Sigmoid colon (tissue), 7 donors: Measurements from ENCODE around the gene MYLK. TPM values are rescaled to one million over a fixed set of nuclear protein-coding genes. Genes with fewer than 3 reads are reported as not detected.

Experiments used
- DNase-seq: peaks from one replicate; pipeline ENCODE4 v3.0.0-alpha.2; 2019
- H3K27ac ChIP-seq, 4 donors: fragments of 200-600 bp; sonication (generic); one replicate each; pipeline ENCODE4 v1.5.1; 2016 to 2019; ENCODE audit warnings: mild to moderate bottlenecking in 1 of 4
- H3K27me3 ChIP-seq, 3 donors: fragments of 200-600 bp; sonication (generic); one replicate each; pipeline ENCODE4 v1.5.1; 2019; ENCODE audit warnings: mild to moderate bottlenecking in 1 of 3
- H3K36me3 ChIP-seq, 4 donors: fragments of 200-600 bp; sonication (generic); one replicate each; pipeline ENCODE4 v1.5.1; 2016 to 2019
- H3K4me1 ChIP-seq, 4 donors: fragments of 200-600 bp; sonication (generic); one replicate each; pipeline ENCODE4 v1.5.1; 2017 to 2019
- H3K4me3 ChIP-seq, 4 donors: fragments of 200-600 bp; sonication (generic); one replicate each; pipeline ENCODE4 v1.5.1; 2017 to 2019; ENCODE audit warnings: mild to moderate bottlenecking in 2 of 4, moderate library complexity in 1 of 4
- H3K9me3 ChIP-seq, 4 donors: fragments of 200-600 bp in 3 of 4; sonication (generic) in 3 of 4; one replicate each; pipeline versions ENCODE4 v1.5.1 to v1.6.1; 2013 to 2019
- CTCF ChIP-seq, 4 experiments: fragments of 450-650 bp in 3 of 4; fragments of 200-600 bp in 1 of 4; IDR thresholded peaks; one replicate each; pipeline ENCODE4 v1.5.1; 2016 to 2019; ENCODE audit warnings: antibody characterized with exemption in 4 of 4, mild to moderate bottlenecking in 3 of 4, moderate library complexity in 2 of 4
- EP300 ChIP-seq, 4 donors: sonication (generic); formaldehyde crosslinking; IDR thresholded peaks; one replicate each; pipeline ENCODE4 v1.6.1; 2017; ENCODE audit warnings: antibody characterized with exemption in 4 of 4
- POLR2A ChIP-seq, 2 donors: fragments of 450-650 bp; IDR thresholded peaks; one replicate each; pipeline ENCODE4 v1.6.1; 2016; ENCODE audit warnings: antibody characterized with exemption in 2 of 2, mild to moderate bottlenecking in 2 of 2, moderate library complexity in 2 of 2
- POLR2AphosphoS5 ChIP-seq, 4 donors: sonication (generic); formaldehyde crosslinking; IDR thresholded peaks; one replicate each; pipeline ENCODE4 v1.6.1; 2017; ENCODE audit warnings: antibody characterized with exemption in 4 of 4
- WGBS, 2 donors: extraction: QIAGEN DNeasy Blood & Tissue Kit; methylation state at CpG; one replicate each; pipeline ENCODE4 v1.1.7; 2013; 5-methylcytosine and 5-hydroxymethylcytosine counted together
- intact Hi-C: fragments of 100-400 bp; cut with DNase I; formaldehyde crosslinking; loops from one replicate; pipeline ENCODE4 v1.15.1; 2023
- polyA plus RNA-seq, 3 donors: library from polyadenylated mRNA; stranded (reverse); fragments of 200-250 nt; gene quantifications; one replicate each; pipeline ENCODE4 v1.2.3, GENCODE V29; 2013
- total RNA-seq, 4 donors: library from RNA; depleted of rRNA; stranded (reverse); fragments of >200 nt; gene quantifications; one replicate each; pipeline ENCODE4 v1.1.0, GENCODE V29; 2016
- donor health status: healthy with polysubstance abuse.
- donor health status: Bipolar disorder and iron deficiency.
- donor health status: healthy.

MYLK gene
- total and polyA plus RNA-seq, 7 donors: 21.5 to 2,153 (median 1,169) TPM

- H3K27ac ChIP-seq: peak overlapping the region in 3 of 4 donors; percentile 38 to 52 (median 51)
- H3K27me3 ChIP-seq: no peaks in the 10 kb centered on the region
- no peak overlapping the region for H3K4me3 ChIP-seq
- TF ChIP-seq POLR2A (IDR thresholded peaks at IDR 0.05) (no peak), CTCF (IDR thresholded peaks at IDR 0.05) (no peak)
- 22 to 28% methylated on average over 2 of the region's 2 CpGs for WGBS, 2 donors
- no peaks in the 10 kb centered on the region for H3K9me3 ChIP-seq
- intact Hi-C loops: no loop called here
- no peak for DNase-seq
- H3K4me1 ChIP-seq: peaks cover 0 to 63% (median 40%) of the 10 kb centered on the region in 4 donors
- no peaks in the 10 kb centered on the region for H3K36me3 ChIP-seq
Observed at GRCh38 chr3:123758081-123758564, 126.0 kb downstream of the MYLK start.

GRCh38 chr3:123757281-123757940, 126.7 kb downstream of the MYLK start:
- no peak overlapping the region for H3K4me3 ChIP-seq
- intact Hi-C loops: no loop called here
- peak; percentile 82 for DNase-seq
- no peaks in the 10 kb centered on the region for H3K27me3 ChIP-seq
- H3K36me3 ChIP-seq: no peaks in the 10 kb centered on the region
- H3K27ac ChIP-seq: peak overlapping the region; percentile 38 to 65 (median 52)
- no peaks in the 10 kb centered on the region for H3K9me3 ChIP-seq
- TF ChIP-seq CTCF (IDR thresholded peaks at IDR 0.05) (no peak), POLR2A (IDR thresholded peaks at IDR 0.05) (no peak), POLR2AphosphoS5 (IDR thresholded peaks at IDR 0.05) (peak in 3 of 4 donors; percentile 32 to 47 (median 35))
- WGBS, 2 donors: 27 to 57% methylated on average over 5 of the region's 5 CpGs
- peaks cover 0 to 58% (median 42%) of the 10 kb centered on the region in 4 donors for H3K4me1 ChIP-seq

GRCh38 chr3:123755501-123755900, 128.6 kb downstream of the MYLK start:
- DNase-seq: no peak
- no peak overlapping the region for H3K4me3 ChIP-seq
- intact Hi-C loops: no loop called here
- no peaks in the 10 kb centered on the region for H3K9me3 ChIP-seq
- peak overlapping the region in 3 of 4 donors; percentile 34 to 65 (median 46) for H3K27ac ChIP-seq
- H3K4me1 ChIP-seq: peaks cover 0 to 63% (median 45%) of the 10 kb centered on the region in 4 donors
- H3K36me3 ChIP-seq: no peaks in the 10 kb centered on the region
- TF ChIP-seq POLR2A (IDR thresholded peaks at IDR 0.05): no peak
- TF ChIP-seq POLR2AphosphoS5 (IDR thresholded peaks at IDR 0.05): no peak
- no peak for TF ChIP-seq EP300 (IDR thresholded peaks at IDR 0.05)
- TF ChIP-seq CTCF (IDR thresholded peaks at IDR 0.05): no peak
- H3K27me3 ChIP-seq: no peaks in the 10 kb centered on the region
- 57 to 69% methylated on average over 2 of the region's 2 CpGs for WGBS, 2 donors

- Histone ChIP-seq H3K27ac (peak overlapping the region in 3 of 4 donors; percentile 34 to 65 (median 46)), H3K4me3 (no peak overlapping the region), H3K27me3 (no peaks in the 10 kb centered on the region), H3K9me3 (no peaks in the 10 kb centered on the region), H3K4me1 (peaks cover 0 to 67% (median 50%) of the 10 kb centered on the region in 4 donors), H3K36me3 (no peaks in the 10 kb centered on the region)
- DNase-seq: no peak
- 18 to 61% methylated on average over 3 of the region's 3 CpGs for WGBS, 2 donors
- no peak for TF ChIP-seq POLR2AphosphoS5 (IDR thresholded peaks at IDR 0.05)
- no peak for TF ChIP-seq CTCF (IDR thresholded peaks at IDR 0.05)
- no peak for TF ChIP-seq EP300 (IDR thresholded peaks at IDR 0.05)
- TF ChIP-seq POLR2A (IDR thresholded peaks at IDR 0.05): no peak
- intact Hi-C loops: no loop called here
Observed at GRCh38 chr3:123755085-123755484, 129.0 kb downstream of the MYLK start.
